HCT116 (cell line): ENCODE results near the gene NTN5.

ENCODE experiments used
- CEBPB ChIP-seq: IDR thresholded peaks from 2 replicates; pipeline ENCODE4 v1.6.1; 2012; ENCODE audit warnings: low read depth
- EGR1 ChIP-seq: IDR thresholded peaks from 2 replicates; pipeline ENCODE4 v1.6.1; 2012; ENCODE audit warnings: low read depth
- EZH2 ChIP-seq: fragments of 200-600 bp; sonication (generic); IDR thresholded peaks from 2 replicates; pipeline ENCODE4 v1.6.1; 2017; ENCODE audit warnings: antibody characterized with exemption, mixed run types
- YY1 ChIP-seq: IDR thresholded peaks from 2 replicates; pipeline ENCODE4 v1.6.1; 2011; ENCODE audit warnings: low read length, low read depth, moderate library complexity, mild to moderate bottlenecking; ENCODE audit not compliant: insufficient replicate concordance; ENCODE audit errors: extremely low read depth
- TF ChIP-seq, protein P1 (sequence below), 3 experiments: fragments of 200-600 bp in 1 of 3; sonication (generic) in 1 of 3; IDR thresholded peaks in 2 of 3; conservative IDR thresholded peaks in 1 of 3; 2 replicates each; pipeline ENCODE4 v1.5.1; 2012 to 2017; ENCODE audit warnings: low read depth in 2 of 3, low read length in 2 of 3, antibody characterized with exemption in 1 of 3, borderline replicate concordance in 1 of 3, control low read depth in 1 of 3, mild to moderate bottlenecking in 1 of 3, mixed read lengths in 1 of 3, mixed run types in 1 of 3, moderate library complexity in 1 of 3; ENCODE audit not compliant: insufficient read depth in 1 of 3

DNA sequence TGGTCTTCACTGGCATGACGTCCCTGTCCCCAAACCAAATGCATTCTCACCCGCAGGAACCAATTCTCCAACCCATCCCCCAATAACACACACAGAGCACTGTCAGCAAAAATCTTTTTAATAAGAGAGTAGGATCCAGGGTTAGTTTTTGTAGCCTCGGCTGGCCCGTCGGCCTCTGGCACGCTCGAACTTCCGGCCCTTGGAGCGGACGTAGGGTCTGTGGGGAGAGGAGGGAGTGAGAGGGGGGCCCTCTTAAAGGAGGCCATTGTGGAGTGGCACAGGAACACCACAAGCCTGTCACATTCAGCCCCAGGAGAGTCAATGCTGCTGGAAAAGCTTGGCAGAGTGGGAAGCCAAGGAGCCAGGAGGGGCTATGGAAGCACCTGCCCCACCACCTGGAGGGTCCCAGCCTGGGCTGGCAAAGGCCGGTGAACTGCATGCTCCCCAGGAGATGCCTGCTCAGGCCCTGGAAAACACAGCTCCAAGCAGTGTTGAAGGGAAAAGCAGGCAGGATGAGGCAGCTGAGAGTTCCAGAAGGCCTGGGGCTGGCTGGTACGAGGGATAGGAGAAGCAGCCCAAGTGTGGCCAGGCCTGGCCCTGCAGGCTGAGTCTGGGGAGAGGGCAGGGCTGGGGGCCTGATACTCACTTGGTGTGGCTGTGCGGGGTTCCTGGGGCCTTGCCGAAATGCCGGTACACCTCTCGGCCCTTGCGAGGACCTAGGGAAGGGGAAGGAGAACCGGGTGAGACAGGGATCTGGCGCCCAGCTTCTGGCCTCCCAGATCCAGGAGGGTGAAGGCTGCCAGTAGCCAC, 57.4 kb downstream of the NTN5 start:
- no peak for TF ChIP-seq EGR1
- TF ChIP-seq CEBPB: no peak
- TF ChIP-seq, protein P1, sequence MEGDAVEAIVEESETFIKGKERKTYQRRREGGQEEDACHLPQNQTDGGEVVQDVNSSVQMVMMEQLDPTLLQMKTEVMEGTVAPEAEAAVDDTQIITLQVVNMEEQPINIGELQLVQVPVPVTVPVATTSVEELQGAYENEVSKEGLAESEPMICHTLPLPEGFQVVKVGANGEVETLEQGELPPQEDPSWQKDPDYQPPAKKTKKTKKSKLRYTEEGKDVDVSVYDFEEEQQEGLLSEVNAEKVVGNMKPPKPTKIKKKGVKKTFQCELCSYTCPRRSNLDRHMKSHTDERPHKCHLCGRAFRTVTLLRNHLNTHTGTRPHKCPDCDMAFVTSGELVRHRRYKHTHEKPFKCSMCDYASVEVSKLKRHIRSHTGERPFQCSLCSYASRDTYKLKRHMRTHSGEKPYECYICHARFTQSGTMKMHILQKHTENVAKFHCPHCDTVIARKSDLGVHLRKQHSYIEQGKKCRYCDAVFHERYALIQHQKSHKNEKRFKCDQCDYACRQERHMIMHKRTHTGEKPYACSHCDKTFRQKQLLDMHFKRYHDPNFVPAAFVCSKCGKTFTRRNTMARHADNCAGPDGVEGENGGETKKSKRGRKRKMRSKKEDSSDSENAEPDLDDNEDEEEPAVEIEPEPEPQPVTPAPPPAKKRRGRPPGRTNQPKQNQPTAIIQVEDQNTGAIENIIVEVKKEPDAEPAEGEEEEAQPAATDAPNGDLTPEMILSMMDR (IDR thresholded peaks at IDR 0.05 in 2 of 3, conservative IDR thresholded peaks at IDR 0.05 in 1 of 3; ENCODE audit: borderline replicate concordance in 1 of 3, insufficient read depth in 1 of 3, low read depth in 2 of 3, low read length in 2 of 3): no peak
- no peak for TF ChIP-seq EZH2
- TF ChIP-seq YY1: no peak
